Activated T-cell treated with anti-CD3 and anti-CD28 coated beads for 24 hours (primary cell): Measurements from ENCODE around the gene MED16.
"Not testable (repeated sequence)": the region's sequence is repeated elsewhere in the genome, so short reads cannot be mapped to it uniquely, and the experiment has no call there.

Experiments
- DNase-seq: peaks from one replicate; pipeline ENCODE4 v3.0.0-alpha.2; 2020; ENCODE audit warnings: low read depth

Gene MED16

DNA sequence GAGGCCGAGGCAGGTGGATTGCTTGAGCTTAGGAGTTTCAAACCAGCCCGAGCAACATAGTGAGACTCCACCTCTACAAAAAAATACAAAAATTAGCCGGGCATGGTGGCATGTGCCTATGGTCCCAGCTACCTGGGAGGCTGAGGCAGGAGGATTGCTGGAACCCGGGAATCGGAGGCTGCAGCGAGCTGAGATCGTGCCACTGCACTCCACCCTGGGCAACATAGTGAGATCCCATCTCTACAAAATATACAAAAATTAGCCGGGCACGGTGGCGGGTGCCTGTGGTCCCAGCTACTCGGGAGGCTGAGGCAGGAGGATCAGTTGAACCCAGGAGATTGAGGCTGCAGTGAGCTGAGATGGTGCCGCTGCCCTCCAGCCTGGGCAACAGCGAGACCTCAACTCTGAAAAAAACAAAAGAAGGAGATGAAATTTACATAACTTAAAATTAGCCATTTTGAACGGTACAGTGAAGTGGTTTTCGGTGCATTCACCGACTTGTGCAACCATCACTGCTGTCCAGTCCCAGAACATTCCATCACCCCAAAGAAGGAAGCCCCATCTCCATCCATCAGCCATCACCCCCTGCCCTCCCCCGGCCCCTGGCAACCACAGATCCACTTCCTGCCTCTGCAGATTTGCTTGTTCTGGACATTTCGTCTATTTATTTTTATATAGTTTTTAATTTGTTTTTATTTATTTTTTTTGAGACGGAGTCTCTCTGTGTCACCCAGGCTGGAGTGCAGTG is 66.9 kb downstream of the MED16 start:
- DNase-seq: no peak

DNA sequence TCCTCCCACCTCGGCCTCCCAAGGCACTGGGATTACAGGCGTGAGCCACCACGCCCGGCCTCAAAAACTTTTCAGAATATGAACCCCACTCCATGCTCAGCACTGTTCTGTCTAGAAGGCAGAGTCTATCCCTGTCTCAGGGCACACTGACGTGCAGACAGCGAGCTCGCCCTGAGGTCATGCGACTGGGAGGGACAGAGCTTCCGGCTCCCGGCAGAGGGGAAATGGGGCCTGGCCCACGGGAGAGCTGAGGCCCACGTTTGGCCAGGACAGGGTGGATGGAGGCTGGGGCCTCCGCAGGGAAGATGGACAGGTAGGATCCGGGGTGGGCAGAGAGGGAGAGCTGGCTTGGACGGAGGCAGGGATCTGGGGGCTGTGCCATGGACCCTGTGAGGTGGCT is 68.1 kb downstream of the MED16 start:
- DNase-seq: no peak

DNA sequence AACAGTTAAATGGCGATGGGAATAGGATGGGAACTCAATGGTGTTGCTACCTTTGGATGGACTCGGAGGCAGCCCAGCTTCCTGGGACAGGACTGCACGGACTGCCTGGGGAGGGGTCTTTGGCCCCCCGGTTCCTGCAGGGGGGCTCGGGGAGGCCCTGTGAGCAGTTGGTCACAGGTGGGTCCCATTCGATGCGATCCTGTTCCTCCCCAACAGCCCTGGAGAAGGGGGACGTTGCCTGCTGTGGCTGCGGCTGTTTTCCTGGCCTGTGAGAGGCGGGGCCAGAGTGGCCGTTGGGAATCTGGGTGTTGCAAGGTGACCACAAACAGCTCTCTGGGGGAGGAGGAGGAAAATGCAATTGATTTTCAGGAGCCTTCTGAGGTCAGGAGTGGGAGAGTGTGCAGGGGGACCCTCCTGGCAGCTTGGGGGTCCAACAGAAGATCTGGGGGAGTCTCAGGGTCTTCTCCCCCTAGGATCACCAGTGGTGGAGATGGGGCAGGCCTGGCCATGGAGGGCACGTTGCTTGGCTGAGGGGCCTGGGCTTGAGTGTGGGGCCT is 69.3 kb downstream of the MED16 start:
- DNase-seq: no peak

DNA sequence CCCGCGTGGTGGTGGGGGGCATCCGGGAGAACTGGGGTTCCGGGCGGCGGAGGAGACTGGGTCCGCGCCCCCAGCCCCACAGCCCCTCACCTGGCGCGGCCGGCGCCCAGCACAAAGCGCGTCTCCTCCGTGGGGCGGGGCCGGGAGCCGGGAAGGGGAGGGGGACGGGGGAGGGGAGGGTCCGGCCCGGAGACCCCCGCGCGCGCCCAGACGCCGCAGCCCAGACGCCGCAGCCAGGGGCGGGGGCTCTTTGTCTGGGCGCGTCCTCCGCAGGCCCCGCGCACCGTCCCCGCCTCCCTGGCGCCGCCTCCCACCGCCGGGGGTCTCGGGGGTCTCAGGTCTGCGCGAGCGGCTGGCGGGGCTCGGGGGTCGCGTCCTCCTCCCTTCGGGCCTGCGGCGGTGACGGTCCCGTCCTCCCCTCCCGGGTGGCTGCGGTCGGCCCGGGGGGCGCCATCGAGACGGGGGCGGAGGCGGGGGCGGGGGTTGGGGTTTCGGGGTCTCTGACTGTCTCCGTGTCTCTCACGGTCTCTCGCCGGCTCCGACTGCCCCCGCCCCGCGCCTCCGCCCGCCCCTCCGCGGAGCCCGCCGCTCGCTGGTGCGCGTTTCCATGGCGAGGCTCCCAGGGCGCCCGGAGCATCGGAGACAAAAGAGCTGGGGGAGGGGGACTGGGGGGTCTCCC is 71.0 kb downstream of the MED16 start, which contains the start of gene PLPPR3:
PLPPR3 (minus strand) TSS at position 131 of the 679 bp plus-strand sequence. CDS start 396 bp downstream, outside the sequence.
- no peak for DNase-seq

DNA sequence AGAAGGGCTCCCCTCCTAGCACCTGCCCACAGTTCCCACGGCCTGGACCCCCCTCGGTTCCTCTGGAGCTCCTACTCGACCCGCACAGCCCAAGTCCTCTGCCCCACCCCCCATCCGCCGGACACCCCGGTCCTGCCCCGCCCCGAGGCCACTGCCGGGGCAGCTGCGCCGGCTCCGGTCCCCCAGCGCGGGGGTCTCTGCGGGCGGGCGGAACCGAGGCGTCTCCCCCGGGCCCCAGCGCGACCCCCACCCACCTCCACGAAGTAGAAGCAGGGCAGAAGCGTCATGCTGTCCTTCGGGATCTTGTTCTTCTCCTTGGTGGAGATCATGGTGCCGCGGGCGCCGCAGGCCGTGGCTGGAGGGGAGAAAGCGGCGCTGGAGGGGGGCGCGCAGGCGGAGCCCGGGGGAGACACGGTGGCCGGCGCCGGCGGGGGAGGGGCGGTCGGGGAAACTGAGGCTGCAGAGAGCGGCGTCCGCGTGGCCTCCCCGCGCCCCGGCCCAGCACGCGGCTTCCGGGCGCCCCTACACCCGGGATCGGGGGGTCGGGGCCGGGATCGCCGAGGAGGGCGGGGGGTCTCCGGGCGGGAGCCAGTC is 71.7 kb downstream of the MED16 start:
- no peak for DNase-seq

DNA sequence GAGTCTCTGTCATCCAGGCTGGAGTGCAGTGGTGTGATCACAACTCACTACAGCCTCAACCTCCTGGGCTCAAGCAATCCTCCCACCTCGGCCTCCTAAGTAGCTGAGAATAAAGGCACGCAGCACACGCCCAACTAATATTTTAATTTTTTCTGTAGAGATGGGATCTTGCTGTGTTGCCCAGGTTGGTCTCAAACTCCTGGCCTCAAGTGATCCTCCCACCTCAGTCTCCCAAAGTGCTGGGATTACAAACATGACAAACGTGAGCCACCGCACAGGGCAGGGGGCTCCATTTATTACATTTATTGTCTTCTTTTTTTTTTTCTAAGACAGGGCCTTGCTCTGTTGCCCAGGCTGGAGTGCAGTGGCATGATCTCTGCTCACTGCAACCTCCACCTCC is 72.8 kb downstream of the MED16 start:
- DNase-seq: not testable (repeated sequence)
